Measurements from ENCODE around the gene GTF2H3. TPM values are rescaled to one million over a fixed set of nuclear protein-coding genes. Genes with fewer than 3 reads are reported as not detected.

The GTF2H3 gene
- total and polyA plus RNA-seq, 10 donors, result 6.4 to 23.1 (median 19.7) TPM

- H3K27me3 ChIP-seq (replicated peaks in 1 of 7), result no peaks in the 10 kb centered on the region
- 88 to 93% (median 91%) methylated on average over 13 of the region's 13 CpGs for WGBS, 5 donors
- H3K4me1 ChIP-seq, result peaks cover 0 to 7% (median 0%) of the 10 kb centered on the region in 6 donors
- intact Hi-C loops (cut with DNase I; ENCODE audit: low total_unique reads), result no loop called here
- DNase-seq, result no peak
- TF ChIP-seq POLR2A (IDR thresholded peaks at IDR 0.05) (no peak), POLR2AphosphoS5 (IDR thresholded peaks at IDR 0.05) (no peak), CTCF (IDR thresholded peaks at IDR 0.05 in 8 of 11, conservative IDR thresholded peaks at IDR 0.05 in 3 of 11) (no peak)
- no peak overlapping the region for H3K4me3 ChIP-seq
- H3K36me3 ChIP-seq, result peaks cover 8 to 100% (median 96%) of the 10 kb centered on the region in 6 donors
- H3K27ac ChIP-seq, result no peak overlapping the region
- no peaks in the 10 kb centered on the region for H3K9me3 ChIP-seq
Observed at GRCh38 chr12:123617580-123617979, 16.0 kb upstream of the GTF2H3 start.

- Histone ChIP-seq H3K4me1 (peaks cover 0 to 7% (median 0%) of the 10 kb centered on the region in 6 donors), H3K27me3 (replicated peaks in 1 of 7) (no peaks in the 10 kb centered on the region), H3K27ac (no peak overlapping the region), H3K9me3 (no peaks in the 10 kb centered on the region), H3K4me3 (no peak overlapping the region), H3K36me3 (peaks cover 8 to 100% (median 97%) of the 10 kb centered on the region in 6 donors)
- 78 to 93% (median 85%) methylated on average over 8 of the region's 8 CpGs for WGBS, 5 donors
- intact Hi-C loops (cut with DNase I; ENCODE audit: low total_unique reads), result no loop called here
- TF ChIP-seq POLR2AphosphoS5 (IDR thresholded peaks at IDR 0.05) (no peak), POLR2A (IDR thresholded peaks at IDR 0.05) (no peak), CTCF (IDR thresholded peaks at IDR 0.05 in 8 of 11, conservative IDR thresholded peaks at IDR 0.05 in 3 of 11) (no peak)
- DNase-seq, result no peak
Observed at GRCh38 chr12:123621101-123621500, 12.5 kb upstream of the GTF2H3 start.

GRCh38 chr12:123621619-123622530 lies 11.8 kb upstream of the GTF2H3 start:
- intact Hi-C loops (cut with DNase I; ENCODE audit: low total_unique reads), result no loop called here

More at GRCh38 chr12:123621619-123622530, 11.8 kb upstream of the GTF2H3 start:
- Histone ChIP-seq H3K4me3 (no peak overlapping the region), H3K4me1 (peaks cover 0 to 7% (median 0%) of the 10 kb centered on the region in 6 donors), H3K36me3 (peaks cover 8 to 100% (median 97%) of the 10 kb centered on the region in 6 donors), H3K9me3 (no peaks in the 10 kb centered on the region), H3K27ac (no peak overlapping the region), H3K27me3 (replicated peaks in 1 of 7) (no peaks in the 10 kb centered on the region)
- DNase-seq, result no peak
- TF ChIP-seq POLR2A (IDR thresholded peaks at IDR 0.05) (no peak), POLR2AphosphoS5 (IDR thresholded peaks at IDR 0.05) (peak in 1 of 3 donors; percentile 4), CTCF (IDR thresholded peaks at IDR 0.05 in 8 of 11, conservative IDR thresholded peaks at IDR 0.05 in 3 of 11) (no peak)
- WGBS, 5 donors, result 89 to 94% (median 89%) methylated on average over 15 of the region's 15 CpGs

Data from spleen (tissue), 11 donors.